ENCODE results near the gene TBC1D30.

- no peak for TF ChIP-seq CTCF (IDR thresholded peaks at IDR 0.05; ENCODE audit: insufficient read depth, low read depth, low read length)
- TF ChIP-seq EZH2 (IDR thresholded peaks at IDR 0.05; ENCODE audit: insufficient read depth, low read length), result peak; percentile 79
Observed at GRCh38 chr12:64825143-64826021, 935 bp downstream of the TBC1D30 start.

Data from astrocyte (in vitro differentiated cells and primary cell).